HG03139 (cell line): Measurements from ENCODE around the gene NFIC.

Experiments
- ATAC-seq: cut with Tn5 transposase; IDR thresholded peaks from one replicate; pipeline ENCODE4 v1.9.1; 2021; ENCODE audit not compliant: unreplicated experiment

Gene NFIC

DNA sequence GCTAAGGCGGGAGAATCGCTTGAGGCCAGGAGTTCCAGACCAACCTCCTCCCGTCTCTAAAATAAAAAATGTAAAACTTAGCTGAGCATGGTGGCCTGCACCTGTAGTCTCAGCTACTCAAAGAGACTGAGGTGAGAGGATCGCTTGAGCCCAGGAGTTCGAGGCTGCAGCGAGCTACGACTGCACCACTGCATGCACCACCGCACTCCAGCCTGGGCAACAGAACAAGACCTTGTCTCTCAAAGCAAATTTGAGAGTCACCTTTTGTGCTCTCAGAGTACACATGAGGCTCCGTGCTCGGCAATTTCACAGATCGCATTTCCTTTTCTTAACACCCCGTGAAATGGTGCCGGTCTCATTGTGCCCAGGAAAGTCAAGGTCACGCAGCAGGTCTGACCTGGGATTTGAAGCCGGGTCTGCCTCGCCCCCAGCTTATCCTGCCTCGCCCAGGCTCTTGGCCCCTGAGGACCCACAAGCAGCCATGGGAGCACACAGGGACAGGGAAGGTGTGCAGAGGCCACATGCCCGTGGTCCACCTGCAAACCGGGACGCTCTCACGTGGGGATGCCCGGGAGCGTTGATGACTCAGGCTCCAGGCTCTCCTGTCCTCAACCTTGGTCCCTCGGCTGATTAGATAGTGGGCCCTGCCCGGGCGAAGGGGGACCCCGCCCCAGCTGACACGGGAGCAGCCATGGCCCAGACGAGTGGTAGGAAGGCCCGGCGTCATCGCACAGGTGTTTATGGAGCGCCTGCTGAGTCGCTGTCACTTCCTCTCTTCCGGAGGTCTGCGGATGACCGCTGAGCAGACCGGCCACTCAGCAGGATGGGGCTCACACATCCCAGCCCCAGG is 115.1 kb downstream of the NFIC start:
- ATAC-seq, result no peak

- ATAC-seq, result no peak
Measured at GRCh38 chr19:3482507-3483225, 116.3 kb downstream of the NFIC start.

GRCh38 chr19:3483226-3483628 is 116.8 kb downstream of the NFIC start, which contains the start of gene SMIM44:
Gene SMIM44 (minus strand): TSS chr19:3483441. CDS start chr19:3483403, 38 bp downstream.
- ATAC-seq, result no peak

- ATAC-seq, result no peak
Measured at GRCh38 chr19:3491396-3492119, 125.2 kb downstream of the NFIC start.

DNA sequence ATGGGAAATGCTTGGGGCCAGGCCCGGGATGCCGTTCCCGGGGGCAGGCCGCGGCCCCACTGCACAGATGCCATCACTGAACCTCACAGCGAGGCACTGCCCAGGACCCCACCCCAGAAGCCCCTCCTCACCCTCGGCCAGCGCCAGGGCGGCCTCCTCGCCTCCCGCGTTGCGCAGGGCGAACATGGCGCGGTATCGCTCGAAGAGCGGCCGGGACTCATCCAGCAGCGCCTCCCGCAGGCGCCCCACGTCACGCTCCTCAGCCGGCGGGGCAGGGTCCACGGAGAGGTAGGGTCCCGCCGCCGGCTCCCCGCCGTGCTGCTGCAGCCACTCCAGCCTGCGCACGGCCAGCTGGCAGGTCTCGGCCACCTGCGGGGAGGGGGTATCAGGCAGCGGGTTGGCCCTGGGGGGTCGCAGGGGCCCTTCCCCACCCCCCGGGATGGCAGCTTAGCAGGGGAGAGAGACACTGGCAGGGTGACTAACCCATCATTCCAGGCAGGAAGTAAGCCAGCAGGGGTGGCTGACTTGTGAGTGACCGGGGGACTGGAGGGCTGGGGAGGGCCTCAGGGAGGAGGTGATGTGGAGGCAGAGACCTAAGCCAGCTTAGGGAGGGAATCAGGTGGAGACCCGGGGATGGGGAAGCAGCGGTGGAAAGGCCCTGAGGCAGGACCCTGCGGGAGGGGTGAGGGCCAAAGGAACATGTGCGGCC is 125.9 kb downstream of the NFIC start:
- ATAC-seq, result no peak

DNA sequence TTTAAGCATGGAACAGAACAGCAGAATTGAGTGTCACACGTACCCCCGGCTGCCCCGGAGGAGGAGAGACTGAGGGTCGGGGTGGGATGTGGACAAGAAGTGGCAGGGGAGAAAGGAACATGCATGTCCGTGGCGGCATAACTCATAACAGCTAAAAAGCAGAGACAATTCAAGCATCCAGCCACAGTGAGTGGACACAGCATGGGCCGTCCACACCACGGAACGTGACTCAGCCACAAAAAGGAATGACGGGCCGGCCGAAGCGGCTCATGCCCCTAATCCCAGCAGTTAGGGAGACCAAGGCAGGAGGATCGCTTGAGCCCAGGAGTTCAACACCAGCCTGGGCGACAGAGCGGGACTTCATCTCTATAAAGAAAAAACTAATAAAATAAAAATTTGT is 126.5 kb downstream of the NFIC start:
- ATAC-seq, result no peak

- ATAC-seq, result no peak
Measured at GRCh38 chr19:3493651-3494050, 127.3 kb downstream of the NFIC start.

DNA sequence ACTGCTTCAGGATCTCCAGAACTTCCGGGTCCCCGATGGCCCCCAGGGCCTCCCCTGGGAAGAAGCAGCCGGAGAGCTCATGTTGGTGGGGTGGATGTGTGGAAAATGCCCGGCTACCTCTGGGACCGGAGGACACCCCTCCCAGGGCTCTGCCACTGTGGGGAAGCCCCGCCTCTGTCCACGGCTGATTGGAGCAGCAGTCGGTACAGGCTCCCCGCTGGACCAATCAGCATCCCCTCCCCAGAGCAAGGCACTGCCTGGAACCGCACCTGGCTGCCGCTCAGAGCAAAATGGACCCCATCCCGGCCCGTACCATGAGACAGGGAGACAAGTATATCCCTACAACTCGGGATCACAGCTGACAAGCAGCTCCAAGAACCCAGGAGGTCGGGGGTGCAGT is 127.7 kb downstream of the NFIC start:
- no peak for ATAC-seq

DNA sequence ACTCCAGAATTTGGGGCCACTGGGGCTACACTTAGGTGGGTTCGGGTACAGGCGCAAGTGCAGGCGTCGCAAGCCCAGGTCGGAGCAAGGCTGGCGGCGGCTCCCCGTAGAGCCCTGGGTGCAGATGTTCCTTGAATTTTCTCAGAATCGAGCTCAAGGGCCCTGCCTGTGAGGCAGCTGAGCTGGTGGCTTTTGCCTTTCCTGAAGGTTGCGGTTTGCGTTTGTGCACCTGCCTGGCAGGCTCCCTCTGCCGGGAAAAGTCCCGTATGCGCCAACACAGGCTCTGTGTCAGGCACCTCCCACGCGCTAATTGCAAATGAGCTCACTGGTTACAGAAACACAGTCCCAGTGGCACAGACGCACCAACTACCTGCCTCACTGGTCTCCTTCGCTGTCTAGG is 128.2 kb downstream of the NFIC start:
- ATAC-seq, result no peak

GRCh38 chr19:3496392-3497273 is 130.2 kb downstream of the NFIC start:
- no peak for ATAC-seq

DNA sequence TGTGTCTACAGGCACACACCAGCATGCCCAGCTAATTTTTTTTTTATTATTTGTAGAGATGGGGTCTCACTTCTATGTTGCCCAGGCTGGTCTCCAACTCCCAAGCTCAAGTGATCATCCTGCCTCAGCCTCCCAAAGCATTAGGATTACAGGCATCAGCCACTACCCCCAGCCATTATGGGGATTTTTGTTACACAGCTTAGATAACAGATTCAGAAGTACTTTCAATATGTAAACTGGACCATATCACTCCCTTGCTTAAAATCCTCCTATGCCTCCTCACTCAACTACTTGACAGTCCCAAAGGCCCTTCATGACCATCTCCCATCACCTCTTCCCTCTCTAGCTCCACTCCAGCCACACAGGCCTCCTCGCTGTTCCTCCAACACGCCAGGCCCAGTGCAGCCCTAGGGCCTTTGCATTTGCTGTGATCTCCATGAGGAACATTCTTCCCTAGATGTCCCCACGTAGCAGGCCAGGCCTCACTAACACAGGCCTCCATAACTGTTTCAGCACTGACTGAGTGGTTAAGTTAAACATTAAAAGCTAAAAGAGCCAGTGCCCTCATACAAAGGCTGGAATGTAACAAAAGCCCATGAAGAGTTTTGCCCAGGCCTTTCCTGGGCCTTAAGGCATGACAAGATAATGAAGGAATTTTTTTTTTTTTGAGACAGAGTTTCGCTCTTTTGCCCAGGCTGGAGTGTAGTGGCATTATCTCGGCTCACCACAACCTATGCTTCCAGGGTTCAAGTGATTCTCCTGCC is 131.6 kb downstream of the NFIC start:
- ATAC-seq, result no peak

GRCh38 chr19:3499738-3500428 is 133.5 kb downstream of the NFIC start:
- no peak for ATAC-seq

DNA sequence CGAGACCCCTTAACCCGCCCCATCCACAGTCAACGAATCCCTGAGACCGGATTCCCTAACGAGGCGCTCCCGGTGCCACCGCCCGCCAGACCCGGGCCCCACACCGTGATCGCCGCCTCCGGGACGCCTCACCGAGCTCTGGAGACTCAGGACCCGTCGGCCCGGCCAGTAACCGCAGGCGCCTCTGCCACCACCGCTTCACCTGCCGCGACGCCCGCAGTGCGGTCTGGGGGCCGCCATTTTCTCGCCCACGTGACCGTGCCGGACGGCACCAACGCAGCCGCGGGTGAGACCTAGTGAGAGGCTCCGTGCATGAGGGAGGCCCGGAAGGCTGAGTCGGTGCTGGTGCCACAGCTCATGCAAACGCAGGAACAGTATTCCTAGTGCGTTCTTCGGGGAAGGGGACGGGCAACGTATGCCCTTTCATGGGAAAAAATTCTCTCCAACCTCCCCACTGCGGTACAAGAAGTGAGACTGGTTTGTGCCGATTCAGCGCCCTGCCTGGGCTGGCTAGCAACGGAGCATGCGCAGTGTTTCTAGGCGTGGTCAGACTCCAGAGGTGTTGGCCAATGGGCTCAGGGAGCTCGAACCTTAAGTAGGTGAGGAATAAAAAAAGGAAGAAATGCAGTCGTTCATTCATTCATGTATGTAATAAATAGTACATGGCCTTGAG is 134.2 kb downstream of the NFIC start, which contains the start of gene DOHH:
TSS of gene DOHH (minus strand) at position 246 of the 673 bp plus-strand sequence. CDS start 3,860 bp downstream, outside the sequence.
- peak; percentile 75 for ATAC-seq

DNA sequence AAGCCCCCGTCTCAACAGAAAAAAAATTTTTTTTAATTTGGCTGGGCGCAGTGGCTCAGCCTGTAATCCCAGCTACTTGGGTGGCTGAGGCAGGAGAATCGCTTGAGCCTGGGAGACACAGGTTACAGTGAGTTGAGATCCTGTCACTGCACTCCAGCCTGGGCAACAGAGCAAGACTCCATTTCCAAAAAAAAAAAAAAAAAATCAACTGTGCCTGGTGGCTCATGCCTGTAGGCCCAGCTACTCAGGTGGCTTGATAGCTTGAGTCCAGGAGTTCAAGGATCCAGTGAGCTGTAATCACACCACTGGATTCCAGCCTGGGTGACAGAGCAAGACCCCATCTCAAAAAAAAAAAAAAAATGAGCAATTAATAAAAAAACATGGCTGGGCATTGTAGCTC is 135.4 kb downstream of the NFIC start:
- ATAC-seq, result no peak

- ATAC-seq, result no peak
Measured at GRCh38 chr19:3503036-3503572, 136.7 kb downstream of the NFIC start.

DNA sequence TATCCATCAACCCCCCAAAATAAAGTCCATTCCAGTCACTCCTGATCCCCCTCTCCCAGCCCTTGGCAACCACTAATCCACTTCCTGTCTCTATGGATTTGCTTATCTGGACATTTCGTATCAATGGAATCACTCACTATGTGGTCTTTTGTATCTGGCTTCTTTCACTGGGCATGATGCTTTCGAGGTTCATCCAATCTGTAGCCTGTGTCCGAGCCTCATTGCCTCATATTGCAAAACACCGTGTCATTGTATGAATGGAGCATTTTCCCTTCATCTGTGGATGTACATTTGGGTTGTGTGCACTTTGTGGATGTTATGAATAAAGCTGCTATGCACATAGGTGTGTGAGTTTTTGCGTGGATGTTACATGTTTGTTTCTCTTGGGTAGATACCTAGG is 138.4 kb downstream of the NFIC start:
- no peak for ATAC-seq

- peak; percentile 80 for ATAC-seq
Measured at GRCh38 chr19:3505598-3506383, 139.4 kb downstream of the NFIC start, which contains the start of gene FZR1. Gene FZR1 (plus strand): TSS chr19:3506311. CDS start chr19:3522990, 16,679 bp downstream.
